Measurements from ENCODE around the gene DUSP11.
"Not testable (repeated sequence)": the region's sequence is repeated elsewhere in the genome, so short reads cannot be mapped to it uniquely, and the experiment has no call there.

Gene DUSP11

DNA sequence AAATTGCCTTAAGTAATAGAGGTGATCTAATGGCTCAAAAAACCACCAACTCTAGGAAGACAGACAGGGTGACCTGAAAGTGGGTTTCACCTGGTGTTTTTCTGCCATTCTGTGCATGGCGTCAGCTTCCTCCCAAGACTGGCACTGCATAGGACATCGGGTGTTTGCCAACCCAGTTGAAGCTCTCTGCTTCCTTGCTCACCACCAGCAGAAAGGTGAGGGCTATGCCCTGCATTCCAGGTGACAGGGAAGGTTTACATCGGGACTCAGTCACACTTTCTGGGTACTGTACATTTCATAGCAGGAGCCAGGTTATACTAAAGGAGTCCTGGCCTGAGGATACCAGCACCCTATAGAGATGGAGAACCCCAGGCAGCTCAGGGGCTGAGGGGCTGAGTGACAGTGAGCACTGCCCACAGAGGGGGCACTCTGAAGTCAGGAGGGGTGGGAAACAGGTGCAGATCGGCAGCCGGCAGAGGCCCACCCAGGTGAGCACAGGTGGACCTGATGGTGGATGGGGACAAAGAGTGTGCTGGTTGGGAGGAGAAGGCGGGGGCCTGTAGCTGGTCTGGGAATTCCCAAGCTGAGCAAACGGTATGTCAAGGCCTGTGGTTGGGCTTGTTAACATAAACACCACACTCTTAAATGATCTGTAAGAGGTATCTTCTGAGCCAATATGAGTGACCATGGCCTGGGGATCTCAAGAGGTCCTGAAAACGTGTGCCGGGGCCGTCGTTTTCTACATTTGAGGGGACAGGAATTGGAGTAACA lies 60.9 kb downstream of the DUSP11 start:
- in situ Hi-C loops (cut with HindIII; ENCODE audit: low sequenced_read_pairs), result no loop called here

DNA sequence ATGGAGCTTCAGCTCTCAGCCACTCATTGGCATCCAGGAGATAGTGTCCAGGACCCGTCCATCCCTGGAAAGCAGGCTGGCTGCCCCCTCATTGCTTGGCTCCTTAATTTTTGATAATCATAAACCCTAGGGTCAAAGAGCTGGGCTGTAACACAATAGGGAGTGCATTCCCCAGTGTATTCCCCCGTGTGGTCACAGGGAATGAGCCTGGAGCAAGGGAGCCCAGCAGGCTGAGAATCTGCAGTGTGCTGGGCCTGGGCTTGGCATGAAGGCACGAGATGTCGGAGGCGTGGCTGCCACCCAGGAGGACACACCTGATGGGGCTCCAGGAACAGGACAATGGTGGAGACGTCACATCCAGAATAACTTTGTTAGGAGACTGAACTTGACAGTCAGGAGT lies 61.5 kb downstream of the DUSP11 start:
- in situ Hi-C loops (cut with HindIII; ENCODE audit: low sequenced_read_pairs), result no loop called here

DNA sequence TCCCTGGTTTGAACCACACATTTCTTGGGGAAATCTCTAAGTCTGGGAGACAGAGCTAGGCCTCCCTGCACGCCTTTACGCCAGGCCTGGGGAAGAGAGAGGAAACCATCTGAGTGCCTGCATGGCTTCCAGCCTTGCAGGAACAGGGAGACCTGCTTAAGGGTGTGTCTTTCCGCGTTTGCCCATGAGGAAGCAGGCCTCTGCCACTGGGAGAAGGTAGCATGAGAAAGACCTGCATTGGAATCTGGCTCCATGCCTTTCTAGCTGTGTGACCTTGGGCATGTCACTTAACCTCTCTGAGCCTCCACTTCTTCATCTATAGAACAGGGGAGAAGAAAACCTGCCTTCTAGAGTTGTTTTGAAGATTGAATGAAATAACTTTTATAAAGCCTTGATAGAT lies 62.2 kb downstream of the DUSP11 start:
- in situ Hi-C loops (cut with HindIII; ENCODE audit: low sequenced_read_pairs), result not testable (repeated sequence)

DNA sequence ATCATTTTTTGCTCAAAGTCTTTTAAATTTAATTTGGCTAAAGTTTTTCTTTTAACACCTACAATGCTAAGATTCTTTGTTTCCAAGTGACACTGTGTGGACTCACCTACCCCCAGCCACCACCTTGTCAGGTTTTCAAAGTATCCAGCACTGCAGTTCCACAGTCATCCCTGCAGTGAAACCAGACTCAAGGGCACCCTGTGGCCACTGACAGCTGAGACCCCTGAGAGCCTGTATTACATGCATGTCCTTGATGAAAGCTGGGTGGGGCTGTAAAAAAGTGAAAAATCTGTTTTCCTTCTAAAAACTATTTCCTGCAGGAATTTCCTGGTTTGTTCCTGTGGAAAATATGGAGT lies 62.7 kb downstream of the DUSP11 start:
- in situ Hi-C loops (cut with HindIII; ENCODE audit: low sequenced_read_pairs), result no loop called here

DNA sequence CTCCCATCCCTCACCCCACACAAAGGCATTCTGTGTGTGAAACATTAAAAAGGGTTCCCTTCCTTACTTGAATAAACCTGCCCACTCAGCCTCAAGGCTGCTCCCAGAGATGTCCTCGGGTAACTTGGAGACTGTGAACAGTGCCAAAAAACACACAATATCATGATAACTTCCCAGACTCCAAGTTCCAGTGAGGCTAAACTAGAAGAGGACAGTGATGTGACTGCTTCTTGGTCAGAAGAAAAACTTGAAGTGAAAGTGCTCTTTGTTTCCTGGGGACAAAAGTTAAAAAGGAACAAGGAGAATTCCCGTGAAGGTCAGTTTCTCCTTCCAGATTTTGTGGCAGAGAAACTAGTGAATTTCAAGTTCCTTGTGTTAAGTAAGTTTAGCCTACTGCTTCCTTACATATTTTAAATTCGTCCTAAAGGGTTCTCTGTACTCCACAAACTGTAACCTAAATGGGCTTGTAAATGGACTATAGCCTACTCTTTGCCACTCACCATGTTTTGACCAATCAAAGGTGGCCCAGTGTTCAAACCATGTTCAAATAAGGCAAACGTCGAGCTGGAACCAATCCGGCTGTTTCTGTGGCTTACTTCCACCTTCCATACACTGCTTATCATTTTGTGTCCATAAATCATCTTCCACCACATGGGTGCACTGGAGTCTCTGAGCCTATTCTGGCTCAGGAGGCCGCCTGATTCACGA lies 63.2 kb downstream of the DUSP11 start:
- in situ Hi-C loops (cut with HindIII; ENCODE audit: low sequenced_read_pairs), result no loop called here

DNA sequence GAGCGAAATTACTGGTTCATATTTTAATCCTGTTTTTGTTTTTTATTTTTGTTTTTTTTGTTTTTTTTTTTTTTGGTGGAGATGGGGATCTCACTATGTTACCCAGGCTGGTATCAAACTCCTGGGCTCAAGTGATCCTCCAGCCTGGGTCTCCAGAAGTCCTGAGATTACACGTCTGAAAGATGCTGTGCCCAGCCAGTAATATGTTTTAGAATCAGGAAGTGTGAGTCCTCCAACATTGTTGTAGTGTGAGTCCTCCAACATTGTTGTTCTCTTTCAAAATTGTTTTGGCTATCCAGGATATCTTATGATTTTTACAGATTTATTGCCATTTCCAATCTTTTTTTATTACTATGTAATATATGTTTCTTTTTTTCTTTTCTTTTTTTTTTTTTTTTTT lies 65.8 kb downstream of the DUSP11 start:
- in situ Hi-C loops (cut with HindIII; ENCODE audit: low sequenced_read_pairs), result no loop called here
